ENCODE data around the gene C2. TPM values are rescaled to one million over a fixed set of nuclear protein-coding genes. Genes with fewer than 3 reads are reported as not detected.
A peak's percentile ranks its signal among the peaks of the same experiment; 100 is the strongest.
"Not testable (repeated sequence)": the region's sequence is repeated elsewhere in the genome, so short reads cannot be mapped to it uniquely, and the experiment has no call there.

The C2 gene
- total RNA-seq, 2 experiments from 2014 or later = 0.61 to 0.80 TPM

GRCh38 chr6:31971279-31971992 lies 43.9 kb downstream of the C2 start:
- CTCF ChIA-PET = interaction anchor here (1.1 to 4.4 kb wide), 4 partner anchors 9 to 20 kb away, joined by 3 to 27 read pairs (median 8); partner anchors contain the start of genes NELFE and SKIC2
- Mint-ChIP-seq H3K27me3 (no peaks in the 10 kb centered on the region), H3K4me3 (peak overlapping the region; percentile 96), H3K4me1 (peaks cover 34% of the 10 kb centered on the region), H3K9me3 (ENCODE audit: low read depth) (no peaks in the 10 kb centered on the region), H3K27ac (peak overlapping the region; percentile 100), H3K36me3 (peaks cover 8% of the 10 kb centered on the region)
- ATAC-seq (no peak), DNase-seq (no peak)

DNA sequence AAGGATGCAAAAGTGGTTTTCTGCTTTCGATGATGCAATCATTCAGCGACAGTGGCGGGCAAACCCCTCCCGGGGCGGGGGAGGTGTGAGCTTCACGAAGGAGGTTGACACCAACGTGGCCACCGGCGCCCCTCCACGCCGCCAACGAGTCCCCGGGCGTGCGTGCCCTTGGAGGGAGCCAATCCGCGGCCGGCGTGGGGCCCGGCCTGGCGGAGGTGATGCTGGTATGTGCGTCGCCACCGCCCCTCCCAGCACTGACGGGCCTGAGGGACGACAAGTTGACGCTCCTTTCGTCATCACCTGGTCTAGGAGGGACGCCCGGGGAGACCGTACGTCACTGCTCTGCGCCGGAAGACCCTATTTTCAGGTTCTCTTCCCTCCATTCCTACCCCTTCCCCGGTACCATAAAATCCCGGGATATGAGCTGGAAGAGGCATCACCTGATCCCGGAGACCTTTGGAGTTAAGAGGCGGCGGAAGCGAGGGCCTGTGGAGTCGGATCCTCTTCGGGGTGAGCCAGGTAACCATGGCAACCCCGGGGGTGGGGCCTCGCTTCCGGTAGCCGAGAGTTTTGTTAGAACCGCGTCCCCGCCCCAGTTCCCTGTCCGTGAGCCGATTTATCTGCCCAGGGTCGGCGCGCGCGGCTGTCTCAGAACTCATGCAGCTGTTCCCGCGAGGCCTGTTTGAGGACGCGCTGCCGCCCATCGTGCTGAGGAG lies 44.6 kb downstream of the C2 start, which contains the start of gene DXO:
DXO (minus strand) TSS at position 146 of the 716 bp plus-strand sequence. CDS start 463 bp downstream, outside the sequence.
- ATAC-seq = peak; percentile 91
- DNase-seq = peak; percentile 99
- Mint-ChIP-seq H3K4me1 (peaks cover 34% of the 10 kb centered on the region), H3K4me3 (peak within 1 kb of the TSS; percentile 96), H3K9me3 (ENCODE audit: low read depth) (no peaks in the 10 kb centered on the region), H3K27me3 (no peaks in the 10 kb centered on the region), H3K27ac (peak within 1 kb of the TSS; percentile 100), H3K36me3 (peaks cover 9% of the 10 kb centered on the region)
- CTCF ChIA-PET = interaction anchor here (1.1 to 4.4 kb wide), 4 partner anchors 10 to 20 kb away, joined by 3 to 27 read pairs (median 8); partner anchors contain the start of genes NELFE and SKIC2

DNA sequence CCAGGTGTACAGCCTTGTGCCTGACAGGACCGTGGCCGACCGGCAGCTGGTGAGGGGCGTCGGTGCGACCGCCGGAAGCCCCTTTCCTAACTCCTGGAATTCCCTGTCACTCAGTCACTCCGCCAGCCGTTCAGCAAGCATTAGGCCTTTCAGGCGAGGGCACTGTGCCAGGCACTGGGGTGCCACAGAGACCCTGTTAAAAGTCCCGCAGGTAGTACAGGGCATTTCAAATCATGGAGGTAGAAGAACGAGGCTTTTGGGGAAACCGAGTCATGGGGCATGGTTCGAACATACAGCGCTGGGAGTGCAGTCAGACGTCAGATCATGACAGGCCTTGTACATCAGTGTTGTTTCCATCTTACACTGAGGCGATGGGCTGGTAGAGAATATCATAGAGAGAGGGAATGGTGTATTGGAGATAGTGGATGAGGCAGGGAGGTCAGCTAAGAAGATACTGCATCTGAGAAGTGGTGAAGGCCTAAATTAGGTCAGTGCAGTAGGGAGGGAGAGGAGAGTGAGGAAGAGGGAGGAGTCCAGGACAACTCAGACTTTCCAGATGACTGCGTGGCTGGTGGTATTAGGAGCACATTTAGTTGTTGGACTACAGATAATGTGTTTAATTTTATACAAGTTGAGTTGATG lies 45.3 kb downstream of the C2 start:
- CTCF ChIA-PET = interaction anchor here (1.1 to 4.4 kb wide), 3 partner anchors 14 to 22 kb away, joined by 3 to 27 read pairs (median 12); partner anchors contain the start of genes NELFE and SKIC2
- H3K4me3 Mint-ChIP-seq = peak overlapping the region; percentile 96
- H3K9me3 Mint-ChIP-seq (ENCODE audit: low read depth) = no peaks in the 10 kb centered on the region
- peaks cover 34% of the 10 kb centered on the region for H3K4me1 Mint-ChIP-seq
- DNase-seq (no peak), ATAC-seq (no peak)
- H3K36me3 Mint-ChIP-seq = peaks cover 9% of the 10 kb centered on the region
- H3K27ac Mint-ChIP-seq = peak overlapping the region; percentile 100
- H3K27me3 Mint-ChIP-seq = no peaks in the 10 kb centered on the region

DNA sequence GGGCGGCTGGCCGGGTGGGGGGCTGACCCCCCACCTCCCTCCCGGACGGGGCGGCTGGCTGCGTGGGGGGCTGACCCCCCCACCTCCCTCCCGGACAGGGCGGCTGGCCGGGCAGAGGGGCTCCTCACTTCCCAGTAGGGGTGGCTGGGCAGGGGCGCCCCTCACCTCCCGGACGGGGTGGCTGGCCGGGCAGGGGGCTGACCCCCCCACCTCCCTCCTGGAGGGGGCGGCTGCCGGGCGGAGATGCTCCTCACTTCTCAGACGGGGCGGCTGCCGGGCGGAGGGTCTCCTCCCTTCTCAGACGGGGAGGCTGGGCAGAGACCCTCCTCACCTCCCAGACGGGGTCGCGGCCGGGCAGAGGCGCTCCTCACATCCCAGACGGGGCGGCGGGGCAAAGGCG lies 48.5 kb downstream of the C2 start:
- H3K27ac Mint-ChIP-seq, ATAC-seq: not testable (repeated sequence)
- peaks cover 22% of the 10 kb centered on the region for H3K4me1 Mint-ChIP-seq

DNA sequence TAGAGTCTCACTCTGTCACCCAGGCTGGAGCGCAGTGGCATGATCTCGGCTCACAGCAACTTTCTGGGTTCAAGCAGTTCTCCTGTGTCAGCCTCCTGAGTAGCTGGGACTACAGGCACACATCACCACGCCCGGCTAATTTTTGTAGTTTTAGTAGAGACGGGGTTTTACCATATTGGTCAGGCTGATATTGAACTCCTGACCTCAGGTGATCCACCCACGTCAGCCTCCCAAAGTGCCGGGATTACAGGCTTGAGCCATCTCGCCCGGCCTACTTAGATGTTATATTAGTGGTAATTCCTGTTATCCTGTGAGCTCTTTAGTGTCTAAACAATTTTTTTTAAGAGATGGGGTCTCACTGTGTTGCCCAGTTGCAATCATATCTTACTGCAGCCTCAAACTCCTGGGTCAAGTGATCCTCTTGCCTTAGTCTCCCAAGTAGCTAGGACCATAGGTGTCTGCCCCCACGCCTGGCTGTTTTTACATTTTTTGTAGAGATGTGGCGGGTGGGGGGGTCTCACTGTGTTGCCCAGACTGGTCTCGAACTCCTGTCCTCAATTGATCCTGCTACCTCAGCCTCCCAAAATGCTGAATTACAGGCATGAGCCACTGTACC lies 50.4 kb downstream of the C2 start:
- no peak for DNase-seq
- CTCF ChIA-PET = no interaction called here
- no peaks in the 10 kb centered on the region for H3K27me3 Mint-ChIP-seq
- peaks cover 2% of the 10 kb centered on the region for H3K36me3 Mint-ChIP-seq
- H3K4me3 Mint-ChIP-seq = no peak overlapping the region
- no peak overlapping the region for H3K27ac Mint-ChIP-seq
- H3K4me1 Mint-ChIP-seq = peaks cover 13% of the 10 kb centered on the region
- H3K9me3 Mint-ChIP-seq (ENCODE audit: low read depth) = no peaks in the 10 kb centered on the region
- no peak for ATAC-seq

More for the DNA sequence above, 48.5 kb downstream of the C2 start:
- H3K9me3 Mint-ChIP-seq (ENCODE audit: low read depth); CTCF ChIA-PET; H3K4me3 Mint-ChIP-seq; H3K27me3 Mint-ChIP-seq; H3K36me3 Mint-ChIP-seq; DNase-seq: not testable (repeated sequence)

DNA sequence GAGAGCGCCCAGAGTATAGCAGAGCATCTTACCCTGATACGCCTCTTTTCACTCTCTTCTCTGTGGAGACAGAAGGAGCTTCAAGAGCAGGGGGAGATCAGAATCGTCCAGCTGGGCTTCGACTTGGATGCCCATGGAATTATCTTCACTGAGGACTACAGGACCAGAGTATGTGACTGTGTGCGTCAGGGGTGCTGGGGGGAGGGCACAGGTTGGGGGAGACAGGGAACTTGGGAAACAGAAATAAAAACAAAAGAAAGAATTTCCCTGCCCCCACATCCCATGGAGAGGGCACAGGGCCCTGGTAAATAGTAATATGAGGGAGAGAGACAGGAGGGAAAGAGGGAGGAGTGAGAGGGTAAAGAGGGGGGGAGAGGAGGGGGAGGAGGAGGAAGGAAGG lies 51.3 kb downstream of the C2 start:
- Mint-ChIP-seq H3K36me3 (peaks cover 2% of the 10 kb centered on the region), H3K4me1 (peaks cover 5% of the 10 kb centered on the region), H3K27me3 (no peaks in the 10 kb centered on the region), H3K9me3 (ENCODE audit: low read depth) (no peaks in the 10 kb centered on the region), H3K4me3 (no peak overlapping the region), H3K27ac (no peak overlapping the region)
- DNase-seq (no peak), ATAC-seq (no peak)
- CTCF ChIA-PET = no interaction called here

- peak overlapping the region; percentile 9 for H3K27ac Mint-ChIP-seq
- CTCF ChIA-PET = no interaction called here
- H3K4me1 Mint-ChIP-seq = peaks cover 4% of the 10 kb centered on the region
- H3K36me3 Mint-ChIP-seq = peaks cover 2% of the 10 kb centered on the region
- no peaks in the 10 kb centered on the region for H3K9me3 Mint-ChIP-seq (ENCODE audit: low read depth)
- no peak overlapping the region for H3K4me3 Mint-ChIP-seq
- DNase-seq = no peak
- ATAC-seq = no peak
- no peaks in the 10 kb centered on the region for H3K27me3 Mint-ChIP-seq
Measured at GRCh38 chr6:31979238-31979898, 51.9 kb downstream of the C2 start.

DNA sequence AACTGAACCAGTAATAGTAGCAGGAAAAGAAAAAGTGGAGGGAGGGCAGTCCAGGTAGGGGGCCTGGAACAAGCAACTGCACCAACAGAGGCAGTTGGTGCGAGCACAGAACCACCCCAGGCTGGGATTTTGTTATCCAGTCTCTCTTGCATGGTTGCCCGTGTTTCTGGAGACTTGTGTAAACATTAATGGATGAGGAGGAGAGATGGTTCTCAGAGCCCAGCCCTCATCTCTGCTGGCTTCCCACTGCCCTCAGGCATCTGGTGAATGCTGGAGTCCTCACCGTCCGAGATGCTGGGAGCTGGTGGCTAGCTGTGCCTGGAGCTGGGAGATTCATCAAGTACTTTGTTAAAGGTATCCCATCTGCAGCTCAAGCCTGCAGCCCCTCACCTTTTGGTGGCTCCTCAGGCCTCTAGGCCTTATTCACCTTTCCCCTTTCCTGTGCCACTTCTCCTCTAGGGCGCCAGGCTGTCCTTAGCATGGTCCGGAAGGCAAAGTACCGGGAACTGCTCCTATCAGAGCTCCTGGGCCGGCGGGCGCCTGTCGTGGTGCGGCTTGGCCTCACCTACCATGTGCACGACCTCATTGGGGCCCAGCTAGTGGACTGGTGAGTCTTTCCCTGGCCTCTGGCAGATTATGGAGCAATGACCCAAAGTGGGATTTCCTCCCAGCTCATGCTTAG lies 52.8 kb downstream of the C2 start:
- H3K4me3 Mint-ChIP-seq; H3K27me3 Mint-ChIP-seq; ATAC-seq; H3K36me3 Mint-ChIP-seq; H3K4me1 Mint-ChIP-seq; H3K9me3 Mint-ChIP-seq (ENCODE audit: low read depth); DNase-seq; H3K27ac Mint-ChIP-seq; CTCF ChIA-PET: not testable (repeated sequence)

- H3K27ac Mint-ChIP-seq; H3K9me3 Mint-ChIP-seq (ENCODE audit: low read depth); H3K4me3 Mint-ChIP-seq; DNase-seq; CTCF ChIA-PET; H3K4me1 Mint-ChIP-seq; H3K27me3 Mint-ChIP-seq; H3K36me3 Mint-ChIP-seq; ATAC-seq: not testable (repeated sequence)
Measured at GRCh38 chr6:31980998-31981397, 53.5 kb downstream of the C2 start.

GRCh38 chr6:31981744-31982143 lies 54.2 kb downstream of the C2 start, which contains the start of gene C4A:
Gene C4A, plus strand, starts transcription at chr6:31982057. Its CDS starts 51 bp downstream, at chr6:31982108.
- H3K27ac Mint-ChIP-seq; DNase-seq; CTCF ChIA-PET; ATAC-seq; H3K4me1 Mint-ChIP-seq; H3K27me3 Mint-ChIP-seq; H3K9me3 Mint-ChIP-seq (ENCODE audit: low read depth); H3K36me3 Mint-ChIP-seq; H3K4me3 Mint-ChIP-seq: not testable (repeated sequence)

GRCh38 chr6:31989363-31989762 lies 61.8 kb downstream of the C2 start:
- CTCF ChIA-PET; DNase-seq; H3K4me1 Mint-ChIP-seq; H3K27ac Mint-ChIP-seq; H3K9me3 Mint-ChIP-seq (ENCODE audit: low read depth); H3K36me3 Mint-ChIP-seq; ATAC-seq; H3K4me3 Mint-ChIP-seq; H3K27me3 Mint-ChIP-seq: not testable (repeated sequence)

DNA sequence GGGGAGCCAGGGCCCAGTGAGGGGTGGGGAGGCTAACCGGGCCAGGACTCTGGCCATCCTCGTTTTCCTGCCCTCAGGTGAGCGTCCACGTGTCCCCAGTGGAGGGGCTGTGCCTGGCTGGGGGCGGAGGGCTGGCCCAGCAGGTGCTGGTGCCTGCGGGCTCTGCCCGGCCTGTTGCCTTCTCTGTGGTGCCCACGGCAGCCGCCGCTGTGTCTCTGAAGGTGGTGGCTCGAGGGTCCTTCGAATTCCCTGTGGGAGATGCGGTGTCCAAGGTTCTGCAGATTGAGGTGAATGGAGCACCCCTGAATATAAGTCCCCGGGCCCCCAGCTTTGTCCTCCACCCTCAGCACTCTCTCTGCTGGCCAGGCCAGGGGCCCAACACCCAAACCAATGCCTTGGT lies 66.9 kb downstream of the C2 start:
- H3K27me3 Mint-ChIP-seq; H3K27ac Mint-ChIP-seq; CTCF ChIA-PET; H3K9me3 Mint-ChIP-seq (ENCODE audit: low read depth); H3K4me3 Mint-ChIP-seq; DNase-seq; H3K36me3 Mint-ChIP-seq; ATAC-seq; H3K4me1 Mint-ChIP-seq: not testable (repeated sequence)

All from activated CD8-positive, alpha-beta memory T cell treated with anti-CD3 and anti-CD28 coated beads, Interleukin-2, amount 10 ng/mL, durations not matched to agents 7 days and 5 days (primary cell).